Suprapubic skin (tissue), 3 donors: ENCODE measurements around the gene USP48.

ENCODE experiments used
- CTCF ChIP-seq, 2 donors: fragments of 200-600 bp in 1 of 2; fragments of 450-650 bp in 1 of 2; sonication (generic) in 1 of 2; IDR thresholded peaks; one replicate each; pipeline ENCODE4 v1.5.1; 2016 to 2019; ENCODE audit warnings: antibody characterized with exemption in 2 of 2, mild to moderate bottlenecking in 1 of 2, moderate library complexity in 1 of 2
- POLR2A ChIP-seq, 2 donors: fragments of 450-650 bp; IDR thresholded peaks; one replicate each; pipeline ENCODE4 v1.6.1; 2017; ENCODE audit warnings: antibody characterized with exemption in 2 of 2, mild to moderate bottlenecking in 2 of 2, moderate library complexity in 2 of 2

- TF ChIP-seq POLR2A (IDR thresholded peaks at IDR 0.05) (no peak), CTCF (IDR thresholded peaks at IDR 0.05) (no peak)
These were observed 46.1 kb downstream of the USP48 start for GRCh38 chr1:21736876-21737275.
